ENCODE data around the gene PFKFB3. TPM values are rescaled to one million over a fixed set of nuclear protein-coding genes. Genes with fewer than 3 reads are reported as not detected.

The PFKFB3 gene
- total and polyA plus RNA-seq, 2 experiments from 2014 or later: 21.6 to 26.2 TPM

- H3K4me3 ChIP-seq: no peak overlapping the region
- 43% methylated on average over 14 of the region's 14 CpGs for WGBS (ENCODE audit: low lambda C conversion rate, missing lambda C conversion rate)
- H3K9me3 ChIP-seq (ENCODE audit: low read depth): no peaks in the 10 kb centered on the region
- H3K4me1 ChIP-seq (ENCODE audit: insufficient read depth): peaks cover 37% of the 10 kb centered on the region
- H3K27me3 ChIP-seq: no peaks in the 10 kb centered on the region
- no peak for DNase-seq (ENCODE audit: low spot score)
- TF ChIP-seq EZH2 (IDR thresholded peaks at IDR 0.05; ENCODE audit: borderline replicate concordance): no peak
- TF ChIP-seq EZH2phosphoT487 (IDR thresholded peaks at IDR 0.05; ENCODE audit: low read depth, severe bottlenecking, unreplicated experiment): no peak
- no peak for TF ChIP-seq CTCF (IDR thresholded peaks at IDR 0.05; ENCODE audit: poor library complexity)
- no peaks in the 10 kb centered on the region for H3K36me3 ChIP-seq (replicated peaks; ENCODE audit: insufficient read depth, low read depth)
- H4K20me1 ChIP-seq (ENCODE audit: insufficient read depth, poor library complexity, severe bottlenecking): no peaks in the 10 kb centered on the region
- peak overlapping the region; percentile 86 for H3K27ac ChIP-seq
- no peaks in the 10 kb centered on the region for H3K9me2 ChIP-seq (replicated peaks; ENCODE audit: insufficient read depth)
- no peak overlapping the region for H2AFZ ChIP-seq
- peak overlapping the region; percentile 19 for H3K4me2 ChIP-seq
- H3K79me2 ChIP-seq: no peaks in the 10 kb centered on the region
These were observed 97.5 kb downstream of the PFKFB3 start for GRCh38 chr10:6300106-6300783.

- Histone ChIP-seq H3K4me1 (ENCODE audit: insufficient read depth) (peaks cover 37% of the 10 kb centered on the region), H3K9me2 (replicated peaks; ENCODE audit: insufficient read depth) (no peaks in the 10 kb centered on the region), H3K27me3 (no peaks in the 10 kb centered on the region), H2AFZ (no peak overlapping the region), H3K9me3 (ENCODE audit: low read depth) (no peaks in the 10 kb centered on the region), H3K79me2 (no peaks in the 10 kb centered on the region), H3K36me3 (replicated peaks; ENCODE audit: insufficient read depth, low read depth) (no peaks in the 10 kb centered on the region), H3K4me3 (no peak overlapping the region), H4K20me1 (ENCODE audit: insufficient read depth, poor library complexity, severe bottlenecking) (no peaks in the 10 kb centered on the region), H3K27ac (peak overlapping the region; percentile 86), H3K4me2 (peak overlapping the region; percentile 19)
- no peak for TF ChIP-seq CTCF (IDR thresholded peaks at IDR 0.05; ENCODE audit: poor library complexity)
- no peak for TF ChIP-seq EZH2 (IDR thresholded peaks at IDR 0.05; ENCODE audit: borderline replicate concordance)
- no peak for TF ChIP-seq EZH2phosphoT487 (IDR thresholded peaks at IDR 0.05; ENCODE audit: low read depth, severe bottlenecking, unreplicated experiment)
- no peak for DNase-seq (ENCODE audit: low spot score)
- 93% methylated on average over 5 of the region's 5 CpGs for WGBS (ENCODE audit: low lambda C conversion rate, missing lambda C conversion rate)
These were observed 98.2 kb downstream of the PFKFB3 start for GRCh38 chr10:6300784-6301460.

GRCh38 chr10:6301488-6302075 is 98.8 kb downstream of the PFKFB3 start:
- no peak overlapping the region for H3K4me2 ChIP-seq
- H3K27me3 ChIP-seq: no peaks in the 10 kb centered on the region
- no peak overlapping the region for H2AFZ ChIP-seq
- 70% methylated on average over 7 of the region's 7 CpGs for WGBS (ENCODE audit: low lambda C conversion rate, missing lambda C conversion rate)
- no peak for TF ChIP-seq EZH2phosphoT487 (IDR thresholded peaks at IDR 0.05; ENCODE audit: low read depth, severe bottlenecking, unreplicated experiment)
- no peak for TF ChIP-seq EZH2 (IDR thresholded peaks at IDR 0.05; ENCODE audit: borderline replicate concordance)
- TF ChIP-seq CTCF (IDR thresholded peaks at IDR 0.05; ENCODE audit: poor library complexity): no peak
- H3K9me3 ChIP-seq (ENCODE audit: low read depth): no peaks in the 10 kb centered on the region
- no peaks in the 10 kb centered on the region for H3K79me2 ChIP-seq
- DNase-seq (ENCODE audit: low spot score): peak; percentile 42
- no peak overlapping the region for H3K4me3 ChIP-seq
- no peaks in the 10 kb centered on the region for H4K20me1 ChIP-seq (ENCODE audit: insufficient read depth, poor library complexity, severe bottlenecking)
- no peaks in the 10 kb centered on the region for H3K36me3 ChIP-seq (replicated peaks; ENCODE audit: insufficient read depth, low read depth)
- peaks cover 37% of the 10 kb centered on the region for H3K4me1 ChIP-seq (ENCODE audit: insufficient read depth)
- peak overlapping the region; percentile 83 for H3K27ac ChIP-seq
- H3K9me2 ChIP-seq (replicated peaks; ENCODE audit: insufficient read depth): no peaks in the 10 kb centered on the region

Small RNA genes lying within 50 kb of the gene (small RNA-seq; reads per million reads assigned to genes)
- gene RF00019: not detected

Other genes with a start within 250 kb of the PFKFB3 start
- gene IL15RA, start 225.4 kb upstream of the PFKFB3 start, total RNA-seq: 2.4 and 4.1 TPM in 2 replicates
- gene IL15RA, start 225.4 kb upstream of the PFKFB3 start, polyA plus RNA-seq: 3.8 and 4.2 TPM in 2 replicates
- not detected in 2 replicates for gene IL2RA, start 140.6 kb upstream of the PFKFB3 start, total RNA-seq
- not detected in 2 replicates for gene IL2RA, start 140.6 kb upstream of the PFKFB3 start, polyA plus RNA-seq
- gene RBM17, start 113.9 kb upstream of the PFKFB3 start, total RNA-seq: 35.6 and 46.7 TPM in 2 replicates
- 112 and 126 TPM in 2 replicates for gene RBM17, start 113.9 kb upstream of the PFKFB3 start, polyA plus RNA-seq